Measurements from ENCODE around the gene XRN2.

DNA sequence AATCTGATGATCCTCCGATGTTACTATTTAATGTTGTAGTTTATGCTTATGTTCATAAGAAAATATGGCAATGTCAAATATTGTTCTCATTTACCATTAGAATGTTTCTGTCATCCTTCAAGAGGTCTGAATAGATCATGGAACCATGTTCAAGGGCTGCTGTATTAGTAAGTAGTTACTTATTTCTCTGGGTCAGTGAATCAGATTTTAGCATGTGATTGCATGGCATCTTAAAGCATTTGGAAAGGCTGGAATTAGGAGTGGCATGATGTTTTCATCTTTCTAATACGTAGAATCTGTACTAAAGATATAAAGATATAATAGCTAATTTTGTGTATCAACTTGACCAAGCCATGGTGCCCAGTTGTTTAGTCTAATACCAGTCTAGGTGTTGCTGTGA, 134.7 kb downstream of the XRN2 start:
- TF ChIP-seq GATA2 (IDR thresholded peaks at IDR 0.05; ENCODE audit: low read depth, low read length): no peak
- TF ChIP-seq GATA3 (IDR thresholded peaks at IDR 0.05; ENCODE audit: low read depth, low read length): no peak
